HEK293T (cell line): ENCODE data around the gene SLC22A12.

Experiments
- ARNT ChIP-seq: fragments of 450-650 bp; IDR thresholded peaks from 2 replicates; pipeline ENCODE4 v1.6.1; 2017; ENCODE audit warnings: mild to moderate bottlenecking
- CTBP1 ChIP-seq: fragments of 450-650 bp; IDR thresholded peaks from 2 replicates; pipeline ENCODE4 v1.6.1; 2016; ENCODE audit warnings: borderline replicate concordance
- ELF4 ChIP-seq: fragments of 450-650 bp; IDR thresholded peaks from 2 replicates; pipeline ENCODE4 v1.6.1; 2017; ENCODE audit warnings: antibody characterized with exemption
- FOXA1 ChIP-seq: fragments of 450-650 bp; IDR thresholded peaks from 2 replicates; pipeline ENCODE4 v1.6.1; 2016; ENCODE audit warnings: mild to moderate bottlenecking
- FOXK2 ChIP-seq: fragments of 450-650 bp; IDR thresholded peaks from 2 replicates; pipeline ENCODE4 v1.6.1; 2016; ENCODE audit warnings: mild to moderate bottlenecking
- FOXM1 ChIP-seq: fragments of 450-650 bp; IDR thresholded peaks from 2 replicates; pipeline ENCODE4 v1.6.1; 2017; ENCODE audit warnings: mild to moderate bottlenecking, borderline replicate concordance
- HDGF ChIP-seq: fragments of 450-650 bp; IDR thresholded peaks from 2 replicates; pipeline ENCODE4 v1.6.1; 2017; ENCODE audit warnings: antibody characterized with exemption, borderline replicate concordance
- NFRKB ChIP-seq: fragments of 450-650 bp; IDR thresholded peaks from 2 replicates; pipeline ENCODE4 v1.6.1; 2016; ENCODE audit warnings: mild to moderate bottlenecking, moderate library complexity
- SP1 ChIP-seq: fragments of 450-650 bp; IDR thresholded peaks from 2 replicates; pipeline ENCODE4 v1.6.1; 2017
- SUZ12 ChIP-seq: fragments of 450-650 bp; IDR thresholded peaks from 2 replicates; pipeline ENCODE4 v1.6.1; 2016; ENCODE audit warnings: mild to moderate bottlenecking
- ZNF384 ChIP-seq: fragments of 450-650 bp; IDR thresholded peaks from 2 replicates; pipeline ENCODE4 v1.6.1; 2016
- TF ChIP-seq, protein P1 (sequence below): fragments of 450-650 bp; IDR thresholded peaks from 2 replicates; pipeline ENCODE4 v1.6.1; 2016

DNA sequence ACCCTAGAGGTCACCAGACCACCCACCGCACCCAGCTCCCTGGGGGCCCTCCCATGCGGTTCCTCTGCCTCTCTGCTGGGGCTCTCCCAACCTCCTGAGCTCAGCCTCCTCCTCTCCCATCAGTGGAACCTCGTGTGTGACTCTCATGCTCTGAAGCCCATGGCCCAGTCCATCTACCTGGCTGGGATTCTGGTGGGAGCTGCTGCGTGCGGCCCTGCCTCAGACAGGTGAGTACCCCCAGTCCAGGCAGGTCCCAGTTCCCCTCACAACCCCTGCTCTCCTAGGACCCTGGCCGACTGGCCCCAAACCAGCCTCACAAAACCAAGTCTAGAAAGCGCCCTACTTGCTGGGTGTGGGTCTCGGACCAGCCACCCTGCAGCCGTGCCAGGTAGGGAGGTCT lies 1.6 kb downstream of the SLC22A12 start:
- TF ChIP-seq NFRKB (no peak), ELF4 (no peak), HDGF (no peak), FOXM1 (no peak), FOXA1 (no peak), ARNT (no peak), SP1 (no peak), ZNF384 (no peak), FOXK2 (no peak), SUZ12 (no peak), CTBP1 (no peak)
- TF ChIP-seq, protein P1, sequence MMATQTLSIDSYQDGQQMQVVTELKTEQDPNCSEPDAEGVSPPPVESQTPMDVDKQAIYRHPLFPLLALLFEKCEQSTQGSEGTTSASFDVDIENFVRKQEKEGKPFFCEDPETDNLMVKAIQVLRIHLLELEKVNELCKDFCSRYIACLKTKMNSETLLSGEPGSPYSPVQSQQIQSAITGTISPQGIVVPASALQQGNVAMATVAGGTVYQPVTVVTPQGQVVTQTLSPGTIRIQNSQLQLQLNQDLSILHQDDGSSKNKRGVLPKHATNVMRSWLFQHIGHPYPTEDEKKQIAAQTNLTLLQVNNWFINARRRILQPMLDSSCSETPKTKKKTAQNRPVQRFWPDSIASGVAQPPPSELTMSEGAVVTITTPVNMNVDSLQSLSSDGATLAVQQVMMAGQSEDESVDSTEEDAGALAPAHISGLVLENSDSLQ: no peak
